GM18909 (cell line): Measurements from ENCODE around the gene ATXN1.
"Not testable (repeated sequence)": the region's sequence is repeated elsewhere in the genome, so short reads cannot be mapped to it uniquely, and the experiment has no call there.

Experiments used
- ATAC-seq: cut with Tn5 transposase; IDR thresholded peaks from one replicate; pipeline ENCODE4 v1.9.1; 2021; ENCODE audit warnings: mild to moderate bottlenecking; ENCODE audit not compliant: unreplicated experiment, poor library complexity

The ATXN1 gene

GRCh38 chr6:16388488-16388887, 372.8 kb downstream of the ATXN1 start:
- no peak for ATAC-seq

GRCh38 chr6:16386057-16386456, 375.2 kb downstream of the ATXN1 start:
- no peak for ATAC-seq

- ATAC-seq, result no peak
Measured at GRCh38 chr6:16383607-16384206, 377.6 kb downstream of the ATXN1 start.

- ATAC-seq, result not testable (repeated sequence)
Measured at GRCh38 chr6:16381968-16382367, 379.3 kb downstream of the ATXN1 start.

- ATAC-seq, result no peak
Measured at GRCh38 chr6:16380220-16380809, 380.9 kb downstream of the ATXN1 start.

GRCh38 chr6:16378360-16378759, 382.9 kb downstream of the ATXN1 start:
- not testable (repeated sequence) for ATAC-seq

GRCh38 chr6:16377470-16377869, 383.8 kb downstream of the ATXN1 start:
- ATAC-seq, result no peak

- no peak for ATAC-seq
Measured at GRCh38 chr6:16375843-16376242, 385.4 kb downstream of the ATXN1 start.

- ATAC-seq, result no peak
Measured at GRCh38 chr6:16375206-16375605, 386.1 kb downstream of the ATXN1 start.

- ATAC-seq, result peak; percentile 82
Measured at GRCh38 chr6:16374461-16375200, 386.6 kb downstream of the ATXN1 start.

- no peak for ATAC-seq
Measured at GRCh38 chr6:16374016-16374415, 387.2 kb downstream of the ATXN1 start.

- ATAC-seq, result no peak
Measured at GRCh38 chr6:16372029-16372776, 389.1 kb downstream of the ATXN1 start.

- ATAC-seq, result no peak
Measured at GRCh38 chr6:16371401-16371800, 389.9 kb downstream of the ATXN1 start.

GRCh38 chr6:16370943-16371342, 390.3 kb downstream of the ATXN1 start:
- ATAC-seq, result no peak

- ATAC-seq, result no peak
Measured at GRCh38 chr6:16369989-16370388, 391.3 kb downstream of the ATXN1 start.

GRCh38 chr6:16369140-16369745, 392.0 kb downstream of the ATXN1 start:
- no peak for ATAC-seq

- no peak for ATAC-seq
Measured at GRCh38 chr6:16367571-16367970, 393.7 kb downstream of the ATXN1 start.

GRCh38 chr6:16363749-16364148, 397.5 kb downstream of the ATXN1 start:
- no peak for ATAC-seq

- ATAC-seq, result no peak
Measured at GRCh38 chr6:16362819-16363589, 398.3 kb downstream of the ATXN1 start.

- no peak for ATAC-seq
Measured at GRCh38 chr6:16362296-16362695, 399.0 kb downstream of the ATXN1 start.
